ENCODE data around the gene BCKDHA. TPM values are rescaled to one million over a fixed set of nuclear protein-coding genes. Genes with fewer than 3 reads are reported as not detected.
A peak's percentile ranks its signal among the peaks of the same experiment; 100 is the strongest.
"Not testable (repeated sequence)": the region's sequence is repeated elsewhere in the genome, so short reads cannot be mapped to it uniquely, and the experiment has no call there.

BCKDHA gene
- total RNA-seq, 2 donors from 2014 or later: 18.4 to 21.6 TPM

- Mint-ChIP-seq H3K4me3 (peak within 1 kb of the TSS; percentile 51 to 66), H3K27ac (no peak within 1 kb of the TSS), H3K36me3 (ENCODE audit: insufficient read depth in 2 of 2) (no peaks in the 10 kb centered on the region), H3K4me1 (ENCODE audit: low read depth) (peaks cover 15% of the 10 kb centered on the region), H3K27me3 (ENCODE audit: low read depth) (no peaks in the 10 kb centered on the region), H3K9me3 (no peaks in the 10 kb centered on the region)
- ATAC-seq (replicated peaks in 1 of 2) (peak; percentile 54 to 70), DNase-seq (peak in 1 of 2 donors; percentile 19)
Measured at GRCh38 chr19:41376241-41376997, 21.2 kb upstream of the BCKDHA start, which contains the start of gene TMEM91. TMEM91 (plus strand) TSS chr19:41376533; CDS start chr19:41378310, 1,777 bp downstream.

- ATAC-seq (replicated peaks in 1 of 2) (peak; percentile 45 to 62), DNase-seq (peak in 1 of 2 donors; percentile 11)
- peaks cover 15% of the 10 kb centered on the region for H3K4me1 Mint-ChIP-seq (ENCODE audit: low read depth)
- H3K27me3 Mint-ChIP-seq (ENCODE audit: low read depth): no peaks in the 10 kb centered on the region
- H3K27ac Mint-ChIP-seq: no peak overlapping the region
- H3K9me3 Mint-ChIP-seq: no peaks in the 10 kb centered on the region
- H3K36me3 Mint-ChIP-seq (ENCODE audit: insufficient read depth in 2 of 2): no peaks in the 10 kb centered on the region
- H3K4me3 Mint-ChIP-seq: peak overlapping the region; percentile 51 to 66
Measured at GRCh38 chr19:41376998-41377365, 20.6 kb upstream of the BCKDHA start.

GRCh38 chr19:41377977-41378709, 19.5 kb upstream of the BCKDHA start:
- no peaks in the 10 kb centered on the region for H3K27me3 Mint-ChIP-seq (ENCODE audit: low read depth)
- DNase-seq (peak in 1 of 2 donors; percentile 28), ATAC-seq (replicated peaks in 1 of 2) (peak; percentile 25 to 50)
- no peaks in the 10 kb centered on the region for H3K36me3 Mint-ChIP-seq (ENCODE audit: insufficient read depth in 2 of 2)
- H3K4me1 Mint-ChIP-seq (ENCODE audit: low read depth): peaks cover 15% of the 10 kb centered on the region
- no peaks in the 10 kb centered on the region for H3K9me3 Mint-ChIP-seq
- no peak overlapping the region for H3K27ac Mint-ChIP-seq
- no peak overlapping the region for H3K4me3 Mint-ChIP-seq

GRCh38 chr19:41381536-41381935, 16.1 kb upstream of the BCKDHA start:
- not testable (repeated sequence) for H3K27ac Mint-ChIP-seq; DNase-seq; H3K36me3 Mint-ChIP-seq (ENCODE audit: insufficient read depth in 2 of 2); H3K4me3 Mint-ChIP-seq; H3K27me3 Mint-ChIP-seq (ENCODE audit: low read depth); H3K4me1 Mint-ChIP-seq (ENCODE audit: low read depth); H3K9me3 Mint-ChIP-seq; ATAC-seq (replicated peaks in 1 of 2)

GRCh38 chr19:41384351-41384750, 13.3 kb upstream of the BCKDHA start:
- H3K36me3 Mint-ChIP-seq (ENCODE audit: insufficient read depth in 2 of 2): peaks cover 0 to 2% of the 10 kb centered on the region in 2 donors
- no peaks in the 10 kb centered on the region for H3K4me1 Mint-ChIP-seq (ENCODE audit: low read depth)
- H3K27ac Mint-ChIP-seq: no peak overlapping the region
- H3K27me3 Mint-ChIP-seq (ENCODE audit: low read depth): no peaks in the 10 kb centered on the region
- H3K9me3 Mint-ChIP-seq: no peaks in the 10 kb centered on the region
- ATAC-seq (replicated peaks in 1 of 2): no peak
- no peak overlapping the region for H3K4me3 Mint-ChIP-seq
- DNase-seq: no peak

- Mint-ChIP-seq H3K4me1 (ENCODE audit: low read depth) (no peaks in the 10 kb centered on the region), H3K27me3 (ENCODE audit: low read depth) (no peaks in the 10 kb centered on the region), H3K4me3 (no peak overlapping the region), H3K9me3 (no peaks in the 10 kb centered on the region), H3K36me3 (ENCODE audit: insufficient read depth in 2 of 2) (peaks cover 0 to 4% of the 10 kb centered on the region in 2 donors), H3K27ac (no peak overlapping the region)
- no peak for DNase-seq
- no peak for ATAC-seq (replicated peaks in 1 of 2)
Measured at GRCh38 chr19:41386442-41386841, 11.2 kb upstream of the BCKDHA start.

- H3K4me3 Mint-ChIP-seq: no peak overlapping the region
- DNase-seq (no peak), ATAC-seq (replicated peaks in 1 of 2) (no peak)
- H3K27ac Mint-ChIP-seq: no peak overlapping the region
- H3K36me3 Mint-ChIP-seq (ENCODE audit: insufficient read depth in 2 of 2): peaks cover 0 to 2% of the 10 kb centered on the region in 2 donors
- no peaks in the 10 kb centered on the region for H3K27me3 Mint-ChIP-seq (ENCODE audit: low read depth)
- peaks cover 21% of the 10 kb centered on the region for H3K4me1 Mint-ChIP-seq (ENCODE audit: low read depth)
- no peaks in the 10 kb centered on the region for H3K9me3 Mint-ChIP-seq
Measured at GRCh38 chr19:41391618-41392017, 6.0 kb upstream of the BCKDHA start.

- no peaks in the 10 kb centered on the region for H3K27me3 Mint-ChIP-seq (ENCODE audit: low read depth)
- DNase-seq (no peak), ATAC-seq (replicated peaks in 1 of 2) (no peak)
- no peak overlapping the region for H3K27ac Mint-ChIP-seq
- peaks cover 23% of the 10 kb centered on the region for H3K4me1 Mint-ChIP-seq (ENCODE audit: low read depth)
- H3K4me3 Mint-ChIP-seq: no peak overlapping the region
- H3K36me3 Mint-ChIP-seq (ENCODE audit: insufficient read depth in 2 of 2): peaks cover 0 to 2% of the 10 kb centered on the region in 2 donors
- no peaks in the 10 kb centered on the region for H3K9me3 Mint-ChIP-seq
Measured at GRCh38 chr19:41392775-41393174, 4.8 kb upstream of the BCKDHA start.

- H3K36me3 Mint-ChIP-seq (ENCODE audit: insufficient read depth in 2 of 2): peaks cover 0 to 2% of the 10 kb centered on the region in 2 donors
- ATAC-seq (replicated peaks in 1 of 2) (no peak), DNase-seq (no peak)
- no peaks in the 10 kb centered on the region for H3K9me3 Mint-ChIP-seq
- H3K27ac Mint-ChIP-seq: peak overlapping the region; percentile 61
- H3K27me3 Mint-ChIP-seq (ENCODE audit: low read depth): no peaks in the 10 kb centered on the region
- H3K4me3 Mint-ChIP-seq: peak overlapping the region; percentile 29 to 99
- peaks cover 40% of the 10 kb centered on the region for H3K4me1 Mint-ChIP-seq (ENCODE audit: low read depth)
Measured at GRCh38 chr19:41395355-41395754, 2.3 kb upstream of the BCKDHA start.

GRCh38 chr19:41398050-41398418, 416 bp downstream of the BCKDHA start:
- peak overlapping the region; percentile 99 for H3K27ac Mint-ChIP-seq
- no peaks in the 10 kb centered on the region for H3K27me3 Mint-ChIP-seq (ENCODE audit: low read depth)
- peaks cover 51% of the 10 kb centered on the region for H3K4me1 Mint-ChIP-seq (ENCODE audit: low read depth)
- H3K4me3 Mint-ChIP-seq: peak overlapping the region; percentile 99 to 100
- H3K9me3 Mint-ChIP-seq: no peaks in the 10 kb centered on the region
- H3K36me3 Mint-ChIP-seq (ENCODE audit: insufficient read depth in 2 of 2): no peaks in the 10 kb centered on the region
- no peak for DNase-seq
- no peak for ATAC-seq (replicated peaks in 1 of 2)

GRCh38 chr19:41398598-41398997, 980 bp downstream of the BCKDHA start:
- ATAC-seq (replicated peaks in 1 of 2): no peak
- Mint-ChIP-seq H3K4me3 (peak overlapping the region; percentile 99 to 100), H3K36me3 (ENCODE audit: insufficient read depth in 2 of 2) (no peaks in the 10 kb centered on the region), H3K9me3 (no peaks in the 10 kb centered on the region), H3K4me1 (ENCODE audit: low read depth) (peaks cover 51% of the 10 kb centered on the region), H3K27me3 (ENCODE audit: low read depth) (no peaks in the 10 kb centered on the region), H3K27ac (peak overlapping the region; percentile 99)
- no peak for DNase-seq

GRCh38 chr19:41399091-41399490, 1.5 kb downstream of the BCKDHA start:
- ATAC-seq (replicated peaks in 1 of 2): no peak
- Mint-ChIP-seq H3K27ac (peak overlapping the region; percentile 99), H3K36me3 (ENCODE audit: insufficient read depth in 2 of 2) (no peaks in the 10 kb centered on the region), H3K4me1 (ENCODE audit: low read depth) (peaks cover 47% of the 10 kb centered on the region), H3K9me3 (no peaks in the 10 kb centered on the region), H3K4me3 (peak overlapping the region; percentile 99 to 100), H3K27me3 (ENCODE audit: low read depth) (no peaks in the 10 kb centered on the region)
- DNase-seq: no peak

GRCh38 chr19:41399525-41399924, 1.9 kb downstream of the BCKDHA start:
- no peaks in the 10 kb centered on the region for H3K27me3 Mint-ChIP-seq (ENCODE audit: low read depth)
- peak overlapping the region; percentile 1 to 99 for H3K4me3 Mint-ChIP-seq
- H3K9me3 Mint-ChIP-seq: no peaks in the 10 kb centered on the region
- no peak for DNase-seq
- H3K4me1 Mint-ChIP-seq (ENCODE audit: low read depth): peaks cover 47% of the 10 kb centered on the region
- no peak overlapping the region for H3K27ac Mint-ChIP-seq
- ATAC-seq (replicated peaks in 1 of 2): no peak
- no peaks in the 10 kb centered on the region for H3K36me3 Mint-ChIP-seq (ENCODE audit: insufficient read depth in 2 of 2)
